ENCODE measurements around the gene FUCA2. TPM values are rescaled to one million over a fixed set of nuclear protein-coding genes. Genes with fewer than 3 reads are reported as not detected.

FUCA2 gene
- total RNA-seq, 1 donor from 2014 or later, result 19.4 TPM

GRCh38 chr6:143546599-143546998 lies 35.1 kb upstream of the FUCA2 start:
- H3K27ac ChIP-seq, result no peak overlapping the region
- H3K36me3 ChIP-seq, result no peaks in the 10 kb centered on the region
- H3K9me3 ChIP-seq, result no peaks in the 10 kb centered on the region
- intact Hi-C loops (cut with DNase I), result no loop called here
- no peak for DNase-seq (ENCODE audit: extremely low spot score in 2 of 2)
- H3K27me3 ChIP-seq, result no peaks in the 10 kb centered on the region
- no peak overlapping the region for H3K4me3 ChIP-seq
- no peaks in the 10 kb centered on the region for H3K4me1 ChIP-seq
- no peak for TF ChIP-seq POLR2A (IDR thresholded peaks at IDR 0.05)
- TF ChIP-seq POLR2AphosphoS5 (IDR thresholded peaks at IDR 0.05; ENCODE audit: insufficient read depth in 1 of 2, low read depth in 1 of 2), result no peak
- TF ChIP-seq CTCF (IDR thresholded peaks at IDR 0.05), result no peak

GRCh38 chr6:143545976-143546547 lies 34.5 kb upstream of the FUCA2 start:
- H3K4me3 ChIP-seq, result no peak overlapping the region

GRCh38 chr6:143545165-143545564 lies 33.6 kb upstream of the FUCA2 start:
- intact Hi-C loops (cut with DNase I), result no loop called here
- no peaks in the 10 kb centered on the region for H3K4me1 ChIP-seq

More at GRCh38 chr6:143545976-143546547, 34.5 kb upstream of the FUCA2 start:
- H3K36me3 ChIP-seq, result no peaks in the 10 kb centered on the region
- H3K27ac ChIP-seq, result no peak overlapping the region
- no peaks in the 10 kb centered on the region for H3K4me1 ChIP-seq
- TF ChIP-seq CTCF (IDR thresholded peaks at IDR 0.05), result no peak
- no peak for TF ChIP-seq POLR2A (IDR thresholded peaks at IDR 0.05)
- no peak for TF ChIP-seq POLR2AphosphoS5 (IDR thresholded peaks at IDR 0.05; ENCODE audit: insufficient read depth in 1 of 2, low read depth in 1 of 2)
- DNase-seq (ENCODE audit: extremely low spot score in 2 of 2), result no peak
- H3K9me3 ChIP-seq, result no peaks in the 10 kb centered on the region
- intact Hi-C loops (cut with DNase I), result no loop called here
- H3K27me3 ChIP-seq, result no peaks in the 10 kb centered on the region

GRCh38 chr6:143544011-143544696 lies 32.6 kb upstream of the FUCA2 start:
- H3K27me3 ChIP-seq, result no peaks in the 10 kb centered on the region
- H3K36me3 ChIP-seq, result no peaks in the 10 kb centered on the region
- no peak for DNase-seq (ENCODE audit: extremely low spot score in 2 of 2)
- no peaks in the 10 kb centered on the region for H3K9me3 ChIP-seq
- intact Hi-C loops (cut with DNase I), result no loop called here
- no peak overlapping the region for H3K4me3 ChIP-seq
- no peak overlapping the region for H3K27ac ChIP-seq
- no peaks in the 10 kb centered on the region for H3K4me1 ChIP-seq
- TF ChIP-seq POLR2AphosphoS5 (IDR thresholded peaks at IDR 0.05; ENCODE audit: insufficient read depth in 1 of 2, low read depth in 1 of 2) (no peak), CTCF (IDR thresholded peaks at IDR 0.05) (no peak), POLR2A (IDR thresholded peaks at IDR 0.05) (no peak)

More at GRCh38 chr6:143545165-143545564, 33.6 kb upstream of the FUCA2 start:
- no peak for TF ChIP-seq CTCF (IDR thresholded peaks at IDR 0.05)
- TF ChIP-seq POLR2A (IDR thresholded peaks at IDR 0.05), result no peak
- TF ChIP-seq POLR2AphosphoS5 (IDR thresholded peaks at IDR 0.05; ENCODE audit: insufficient read depth in 1 of 2, low read depth in 1 of 2), result no peak
- no peak overlapping the region for H3K27ac ChIP-seq
- H3K27me3 ChIP-seq, result no peaks in the 10 kb centered on the region
- H3K9me3 ChIP-seq, result no peaks in the 10 kb centered on the region
- no peak for DNase-seq (ENCODE audit: extremely low spot score in 2 of 2)
- H3K36me3 ChIP-seq, result no peaks in the 10 kb centered on the region
- H3K4me3 ChIP-seq, result no peak overlapping the region

- Histone ChIP-seq H3K27ac (no peak overlapping the region), H3K9me3 (no peaks in the 10 kb centered on the region), H3K4me1 (no peaks in the 10 kb centered on the region), H3K36me3 (no peaks in the 10 kb centered on the region), H3K27me3 (no peaks in the 10 kb centered on the region), H3K4me3 (no peak overlapping the region)
- DNase-seq (ENCODE audit: extremely low spot score in 2 of 2), result no peak
- intact Hi-C loops (cut with DNase I), result no loop called here
- no peak for TF ChIP-seq POLR2A (IDR thresholded peaks at IDR 0.05)
- no peak for TF ChIP-seq CTCF (IDR thresholded peaks at IDR 0.05)
- no peak for TF ChIP-seq POLR2AphosphoS5 (IDR thresholded peaks at IDR 0.05; ENCODE audit: insufficient read depth in 1 of 2, low read depth in 1 of 2)
Measured at GRCh38 chr6:143543435-143543834, 31.9 kb upstream of the FUCA2 start.

All from vagina (tissue), 2 donors.